Measurements from ENCODE around the gene CELF2. TPM values are rescaled to one million over a fixed set of nuclear protein-coding genes. Genes with fewer than 3 reads are reported as not detected.
A peak's percentile ranks its signal among the peaks of the same experiment; 100 is the strongest.

The CELF2 gene
- polyA plus RNA-seq, 4 donors: 9.8 to 11.3 (median 10.6) TPM

GRCh38 chr10:11311027-11311426, 293.4 kb downstream of the CELF2 start:
- no peak for DNase-seq (ENCODE audit: low read depth in 4 of 4, low spot score in 2 of 4)

DNA sequence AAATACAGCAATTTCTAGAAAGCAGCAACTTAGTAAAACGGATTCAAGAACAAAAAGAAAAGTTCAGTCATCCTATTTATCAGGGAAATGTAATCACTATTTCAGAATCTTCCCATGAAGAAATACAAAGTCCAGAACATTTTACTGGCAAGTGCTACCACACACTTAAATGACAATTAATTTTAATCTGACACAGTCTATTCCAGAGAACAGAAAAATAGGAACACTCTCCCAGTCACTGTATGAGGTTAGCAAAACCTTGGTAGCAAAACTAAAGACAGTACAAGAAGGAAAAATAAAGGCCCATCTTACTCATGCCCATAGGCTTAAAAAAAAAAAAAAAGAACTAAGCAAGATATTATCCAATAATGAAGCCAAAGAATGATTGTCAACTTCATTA, 295.8 kb downstream of the CELF2 start:
- no peak for DNase-seq (ENCODE audit: low read depth in 4 of 4, low spot score in 2 of 4)

DNA sequence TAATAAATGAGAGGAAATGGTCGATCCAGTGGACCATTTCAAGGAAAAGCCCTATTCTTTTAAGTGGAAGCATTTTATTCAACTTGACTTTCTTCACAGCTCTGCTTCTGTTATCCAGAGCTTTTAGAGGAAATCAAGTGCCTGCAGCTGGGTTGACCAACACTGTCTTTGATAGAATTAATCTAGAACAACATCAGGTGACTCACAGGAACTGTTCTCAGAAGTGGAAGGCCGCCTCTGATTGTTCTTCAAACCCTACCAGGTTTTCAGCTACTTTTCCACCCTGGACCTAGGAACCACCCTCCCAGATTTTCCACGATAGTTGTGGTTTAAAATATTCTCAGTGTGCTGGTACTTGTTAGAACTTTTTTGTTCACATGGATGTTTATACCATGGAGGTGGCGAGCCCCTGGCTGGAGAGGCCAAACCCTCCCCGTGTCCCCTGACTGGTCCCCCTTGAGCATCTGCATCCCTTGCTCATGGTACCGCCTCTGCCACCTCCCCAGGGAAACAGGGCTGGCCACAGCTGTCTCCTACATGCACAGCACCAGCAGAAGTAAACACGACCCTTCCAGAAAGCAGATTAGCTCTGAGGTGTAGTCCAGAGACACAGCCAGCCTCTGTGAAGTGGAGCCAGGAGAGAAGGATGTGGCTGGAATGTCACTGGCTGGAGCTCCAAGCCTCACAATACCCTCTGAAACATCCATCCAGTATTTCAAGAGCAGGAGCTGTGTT, 300.4 kb downstream of the CELF2 start:
- DNase-seq (ENCODE audit: low read depth in 4 of 4, low spot score in 2 of 4): no peak

GRCh38 chr10:11318826-11319598, 301.3 kb downstream of the CELF2 start:
- no peak for DNase-seq (ENCODE audit: low read depth in 4 of 4, low spot score in 2 of 4)

DNA sequence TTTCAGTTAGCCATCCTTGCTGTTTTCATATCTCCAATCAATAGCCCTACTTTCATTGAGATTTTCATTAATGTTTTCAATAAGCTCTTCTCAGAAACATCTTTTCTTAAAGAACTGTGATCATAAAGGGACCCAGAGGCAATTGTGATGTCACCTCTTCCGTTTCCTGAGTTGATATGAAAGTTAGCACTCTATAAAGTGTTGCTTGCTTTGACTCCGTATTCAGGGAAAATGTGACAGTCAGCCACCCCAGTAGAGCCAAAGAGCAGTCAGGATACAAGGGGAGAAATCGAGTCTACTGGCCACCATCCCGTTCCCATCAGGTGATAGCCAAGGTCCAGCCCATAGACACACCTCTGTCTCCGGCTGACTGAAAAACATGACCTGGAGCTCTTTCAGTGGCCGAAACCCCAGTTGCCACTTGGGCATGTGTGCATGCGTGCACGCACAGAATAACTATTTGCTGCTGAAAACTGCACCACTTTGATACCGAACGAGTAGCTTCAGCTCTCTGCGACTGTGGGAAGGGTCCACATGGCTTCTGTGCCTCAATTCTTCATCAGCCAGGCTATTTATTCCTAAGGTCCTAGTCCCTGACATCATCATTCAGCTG, 302.4 kb downstream of the CELF2 start:
- DNase-seq (ENCODE audit: low read depth in 4 of 4, low spot score in 2 of 4): no peak

- DNase-seq (ENCODE audit: low read depth in 4 of 4, low spot score in 2 of 4): no peak
These were observed 303.3 kb downstream of the CELF2 start for GRCh38 chr10:11320809-11321520.

DNA sequence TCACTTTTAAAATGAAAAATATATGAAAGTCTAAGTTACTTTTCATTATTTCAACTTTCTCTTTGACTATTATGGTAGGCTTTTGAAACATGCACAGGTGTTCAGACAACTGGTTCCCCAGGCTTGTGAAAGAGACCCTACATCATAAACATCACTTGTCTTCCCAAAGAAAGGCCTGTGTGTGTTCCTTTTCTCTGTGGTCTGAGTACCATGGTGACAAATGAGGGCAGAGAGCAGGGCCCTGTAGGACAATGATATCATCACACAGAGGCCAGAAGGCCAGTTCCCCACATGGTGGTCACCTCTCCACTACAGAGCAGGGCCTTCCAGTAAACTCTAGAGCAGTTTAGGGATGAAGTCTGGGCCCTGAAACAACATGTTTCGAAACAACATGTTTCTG, 305.0 kb downstream of the CELF2 start:
- no peak for DNase-seq (ENCODE audit: low read depth in 4 of 4, low spot score in 2 of 4)

- DNase-seq (ENCODE audit: low read depth in 4 of 4, low spot score in 2 of 4): no peak
These were observed 307.2 kb downstream of the CELF2 start for GRCh38 chr10:11324761-11325321.

DNA sequence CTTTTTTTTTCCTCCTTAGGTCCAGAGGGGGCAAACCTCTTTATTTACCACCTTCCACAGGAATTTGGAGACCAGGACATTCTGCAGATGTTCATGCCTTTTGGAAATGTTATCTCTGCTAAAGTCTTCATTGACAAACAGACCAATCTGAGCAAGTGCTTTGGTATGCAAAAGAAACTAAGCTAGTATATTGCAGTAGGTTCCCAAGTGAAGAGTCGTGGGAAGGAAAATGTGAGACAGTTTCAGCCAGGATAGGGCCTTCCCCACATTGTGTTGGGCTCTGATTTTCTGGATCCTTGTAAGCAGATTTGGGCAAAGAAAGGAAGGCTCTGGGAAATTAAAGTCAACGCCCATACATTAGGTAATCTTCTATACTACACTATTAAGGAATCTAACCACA, 308.1 kb downstream of the CELF2 start:
- no peak for DNase-seq (ENCODE audit: low read depth in 4 of 4, low spot score in 2 of 4)

GRCh38 chr10:11326241-11326640, 308.6 kb downstream of the CELF2 start:
- DNase-seq (ENCODE audit: low read depth in 4 of 4, low spot score in 2 of 4): no peak

- no peak for DNase-seq (ENCODE audit: low read depth in 4 of 4, low spot score in 2 of 4)
These were observed 309.4 kb downstream of the CELF2 start for GRCh38 chr10:11326913-11327616.

DNA sequence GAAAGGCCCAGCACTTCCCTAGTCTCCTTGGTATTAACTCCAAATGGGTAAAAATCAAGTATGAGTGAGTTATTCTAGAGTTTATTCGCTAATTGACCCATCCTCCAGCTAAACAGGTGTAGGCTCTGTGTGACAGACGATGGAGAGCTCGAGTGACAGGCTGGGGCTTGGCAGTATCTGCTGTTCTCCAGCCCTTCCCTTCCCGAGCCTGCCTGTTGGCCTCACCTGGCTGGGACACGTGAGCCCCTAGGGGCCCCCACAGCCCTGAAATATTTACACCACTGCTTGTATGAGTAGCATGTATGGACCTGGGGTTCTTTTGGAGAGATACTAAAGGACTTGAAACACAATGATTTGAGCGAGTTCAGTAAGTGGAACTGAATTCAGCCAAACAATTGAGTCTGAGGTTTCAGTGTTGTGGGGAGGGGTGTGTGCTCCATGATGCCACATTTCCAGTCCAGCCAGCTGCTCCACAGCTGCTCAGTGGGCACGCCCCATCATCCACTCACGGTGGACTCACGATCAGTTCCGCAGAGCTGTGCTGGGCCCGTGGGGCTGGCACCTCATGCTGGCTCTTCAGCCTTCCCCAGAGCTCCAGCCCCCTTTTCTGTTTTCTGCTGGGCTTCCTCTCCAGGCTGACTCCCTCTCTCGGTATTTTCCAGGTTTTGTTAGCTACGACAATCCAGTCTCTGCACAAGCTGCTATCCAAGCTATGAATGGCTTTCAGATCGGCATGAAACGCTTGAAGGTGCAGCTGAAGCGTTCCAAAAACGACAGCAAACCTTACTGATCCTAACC, 310.8 kb downstream of the CELF2 start:
- no peak for DNase-seq (ENCODE audit: low read depth in 4 of 4, low spot score in 2 of 4)

DNA sequence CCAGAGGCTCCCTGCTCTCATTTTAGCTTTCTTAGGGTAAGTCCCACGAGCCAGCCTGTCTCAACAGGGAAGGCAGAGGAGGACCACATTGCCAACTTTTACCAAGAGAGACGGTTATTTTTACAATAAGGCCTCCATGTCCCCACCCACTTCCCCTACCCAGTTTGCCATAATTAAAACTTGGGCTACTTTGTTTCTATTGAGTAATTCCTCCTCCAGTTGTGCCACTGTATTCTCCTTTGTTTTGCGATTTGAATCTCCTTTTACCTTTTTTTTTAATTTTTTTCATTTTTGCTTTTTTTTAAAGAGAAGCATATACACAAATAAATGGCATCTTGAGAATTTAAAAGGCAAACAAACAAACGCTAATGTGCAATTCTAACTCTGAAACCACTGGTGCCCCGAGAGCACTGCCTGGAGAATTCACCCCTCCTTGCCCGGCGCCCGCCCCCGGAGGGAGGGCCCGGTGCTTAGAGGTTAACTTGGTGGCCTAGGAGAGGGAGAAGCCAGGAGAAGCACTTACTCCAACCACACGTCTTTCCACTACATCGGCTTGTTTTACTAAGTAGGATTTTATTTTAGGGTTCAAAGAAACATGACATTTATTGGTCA, 311.5 kb downstream of the CELF2 start:
- DNase-seq (ENCODE audit: low read depth in 4 of 4, low spot score in 2 of 4): no peak

GRCh38 chr10:11330383-11331045, 312.8 kb downstream of the CELF2 start:
- DNase-seq (ENCODE audit: low read depth in 4 of 4, low spot score in 2 of 4): no peak

DNA sequence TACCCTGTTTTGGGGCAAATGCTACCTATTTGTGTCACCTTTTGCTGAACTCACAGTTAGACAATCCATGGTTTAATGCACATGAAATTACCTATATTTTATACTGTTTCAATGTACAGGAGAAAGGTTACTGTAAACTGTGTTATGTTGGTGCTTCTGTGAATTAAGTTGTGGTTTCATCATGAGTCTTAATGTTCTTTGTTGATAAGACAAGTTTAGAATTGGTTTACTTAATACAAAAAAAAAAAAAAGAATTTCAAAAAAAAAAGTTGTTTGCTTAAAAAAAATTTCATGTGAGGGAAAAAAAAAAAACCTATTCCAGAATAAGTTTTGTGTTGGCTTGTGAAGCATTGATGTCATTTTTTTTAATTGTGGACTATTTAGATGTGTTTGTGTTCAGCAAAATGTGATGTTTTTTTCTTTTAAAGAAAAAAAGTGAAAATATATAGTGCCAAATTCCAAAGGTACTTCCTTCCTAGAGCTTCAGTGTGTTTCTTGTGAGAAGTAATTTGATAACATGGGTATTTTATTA, 313.4 kb downstream of the CELF2 start:
- no peak for DNase-seq (ENCODE audit: low read depth in 4 of 4, low spot score in 2 of 4)

DNA sequence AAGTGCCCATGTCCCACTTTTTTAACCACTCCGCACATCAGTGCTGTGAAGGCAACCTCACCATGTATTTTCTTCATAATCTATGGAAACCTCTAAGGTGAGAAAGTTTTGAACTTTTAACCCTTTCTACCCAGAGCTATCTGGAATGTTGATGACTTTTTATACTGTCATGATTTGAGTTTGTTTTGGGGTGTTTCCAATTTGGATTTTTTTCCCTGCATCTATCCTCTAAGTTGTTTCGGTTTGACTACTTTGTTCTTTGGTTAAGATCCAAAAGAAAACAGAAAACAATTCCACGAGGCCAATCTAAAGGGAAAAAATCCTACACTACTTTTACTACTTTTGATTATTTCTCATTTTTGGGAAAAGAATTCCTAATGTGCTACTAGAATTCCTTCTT, 314.1 kb downstream of the CELF2 start:
- no peak for DNase-seq (ENCODE audit: low read depth in 4 of 4, low spot score in 2 of 4)

DNA sequence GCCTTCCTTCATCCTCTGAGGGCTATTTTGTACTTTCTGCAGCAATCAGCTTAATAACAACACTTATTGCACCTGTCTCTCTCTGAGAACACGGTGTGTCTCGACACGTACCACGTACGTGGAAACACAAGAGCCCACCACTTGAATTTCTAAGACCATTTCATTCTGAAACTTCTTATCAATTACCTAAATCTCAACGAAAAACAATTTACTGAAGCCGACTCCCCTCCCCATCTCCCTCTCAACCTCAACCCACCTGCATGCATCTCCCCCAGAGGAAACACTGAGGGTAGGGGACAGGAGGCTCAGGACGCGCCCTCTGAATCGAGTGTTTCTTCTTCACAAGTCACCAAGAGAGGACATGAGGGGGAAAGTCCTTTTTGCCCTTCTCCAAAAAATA, 315.2 kb downstream of the CELF2 start:
- DNase-seq (ENCODE audit: low read depth in 4 of 4, low spot score in 2 of 4): no peak

DNA sequence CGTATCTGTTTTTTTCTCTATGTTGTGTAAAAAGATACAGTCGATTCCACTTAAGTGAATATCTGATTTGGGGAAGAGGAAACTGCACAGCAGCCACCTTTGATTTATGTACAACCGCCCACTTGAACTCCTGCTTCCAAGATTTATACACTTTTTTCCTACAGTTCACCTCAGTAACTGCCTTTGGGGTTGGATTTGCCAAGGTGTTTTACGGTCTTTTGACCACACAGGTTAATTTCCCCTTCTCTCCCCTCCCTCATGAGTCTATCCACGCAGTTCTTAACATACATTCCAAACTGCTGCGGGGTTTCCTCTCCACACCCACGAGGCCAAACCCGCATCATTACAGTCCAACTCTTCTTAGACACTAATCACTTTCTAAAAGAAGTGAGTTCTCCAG, 316.8 kb downstream of the CELF2 start:
- DNase-seq (ENCODE audit: low read depth in 4 of 4, low spot score in 2 of 4): peak in 1 of 4 donors; percentile 49
